GM19438 (cell line): ENCODE data around the gene C2CD4C.
"Not testable (repeated sequence)": the region's sequence is repeated elsewhere in the genome, so short reads cannot be mapped to it uniquely, and the experiment has no call there.

Experiments used
- ATAC-seq: cut with Tn5 transposase; IDR thresholded peaks from one replicate; pipeline ENCODE4 v1.9.1; 2021; ENCODE audit warnings: low read depth; ENCODE audit not compliant: unreplicated experiment

C2CD4C gene

DNA sequence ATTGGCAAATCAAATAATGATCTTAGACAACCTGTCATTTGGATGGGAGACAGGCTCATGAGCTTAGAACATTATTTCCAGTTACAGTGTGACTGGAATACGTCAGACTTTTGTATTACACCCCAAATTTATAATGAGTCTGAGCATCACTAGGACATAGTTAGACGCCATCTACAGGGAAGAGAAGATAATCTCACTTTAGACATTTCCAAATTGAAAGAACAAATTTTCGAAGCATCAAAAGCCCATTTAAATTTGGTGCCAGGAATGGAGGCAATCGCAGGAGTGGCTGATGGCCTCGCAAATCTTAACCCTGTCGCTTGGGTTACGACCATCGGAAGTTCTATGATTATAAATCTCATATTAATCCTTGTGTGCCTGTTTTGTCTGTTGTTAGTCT is 22.8 kb downstream of the C2CD4C start:
- ATAC-seq: not testable (repeated sequence)

DNA sequence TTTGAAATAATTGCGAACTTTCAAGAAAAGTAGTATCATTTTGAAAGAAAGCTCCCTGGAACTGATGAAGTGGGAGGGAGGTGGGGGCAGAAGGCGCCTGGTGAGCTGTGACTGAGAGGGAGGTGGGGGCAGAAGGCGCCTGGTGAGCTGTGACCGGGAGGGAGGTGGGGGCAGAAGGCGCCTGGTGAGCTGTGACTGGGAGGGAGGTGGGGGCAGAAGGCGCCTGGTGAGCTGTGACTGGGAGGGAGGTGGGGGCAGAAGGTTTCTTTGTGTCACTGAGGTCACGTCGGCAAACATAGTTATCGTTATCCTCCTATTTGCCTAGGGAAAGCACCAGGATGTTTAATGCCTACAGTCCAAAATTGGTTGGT is 24.2 kb downstream of the C2CD4C start:
- no peak for ATAC-seq

DNA sequence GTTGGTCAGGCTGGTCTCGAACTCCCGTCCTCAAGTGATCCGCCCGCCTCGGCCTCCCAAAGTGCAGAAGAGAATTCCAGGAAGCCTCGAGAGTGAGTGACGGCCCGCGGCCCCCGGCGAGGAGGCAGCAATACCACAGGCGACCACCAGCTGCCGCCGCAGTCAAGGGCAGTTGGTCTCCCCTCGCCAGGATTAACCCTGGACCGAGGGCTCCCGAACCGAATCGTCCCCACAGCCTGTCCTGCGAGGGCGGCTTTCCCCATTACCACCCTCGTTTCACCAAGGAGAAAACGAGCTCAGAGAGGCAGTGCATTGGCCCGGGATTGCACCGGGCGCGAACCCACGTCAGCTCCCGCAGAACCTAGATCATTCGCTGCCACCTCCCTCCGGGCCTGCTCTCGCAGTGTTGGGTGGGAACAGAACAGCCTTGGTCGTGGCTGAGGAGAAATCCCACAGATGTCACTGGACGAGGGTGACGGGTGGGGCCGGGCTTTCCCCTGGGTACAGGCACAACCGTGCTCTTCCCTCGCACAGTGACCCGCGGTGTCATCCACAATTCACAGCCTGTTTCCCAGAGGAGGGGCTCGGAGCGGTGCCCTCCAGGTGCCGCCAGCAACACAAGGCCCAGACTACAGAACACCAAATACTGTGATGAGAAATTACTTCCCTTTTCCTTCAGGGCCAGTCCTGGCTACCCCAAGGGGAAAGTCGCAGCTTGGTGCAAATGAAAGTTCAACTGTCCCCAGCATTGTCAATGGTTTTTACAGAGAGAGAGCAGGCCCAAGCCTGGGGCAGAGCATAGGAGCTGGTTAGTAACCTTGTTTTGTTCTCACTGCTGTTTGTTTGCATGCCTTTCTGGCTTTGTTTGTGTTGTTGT is 24.8 kb downstream of the C2CD4C start:
- no peak for ATAC-seq

GRCh38 chr19:383040-383439 is 25.9 kb downstream of the C2CD4C start:
- ATAC-seq: no peak

DNA sequence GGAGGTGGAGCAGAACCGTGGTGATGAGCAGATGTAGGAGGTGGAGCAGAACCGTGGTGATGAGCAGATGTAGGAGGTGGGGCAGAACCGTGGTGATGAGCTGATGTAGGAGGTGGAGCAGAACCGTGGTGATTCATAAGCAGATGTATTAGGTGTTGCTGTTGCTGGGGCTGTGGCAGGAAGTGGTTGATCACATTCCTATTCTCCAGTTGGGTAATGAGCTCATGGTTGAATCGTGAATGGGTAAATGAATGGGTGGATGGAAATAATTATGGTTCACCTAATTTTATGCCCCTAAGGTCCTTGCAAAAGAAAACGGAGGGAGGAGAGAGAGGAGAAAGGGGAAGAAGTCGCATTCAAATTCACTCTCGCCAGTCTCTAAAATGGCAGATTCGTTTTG is 26.4 kb downstream of the C2CD4C start:
- ATAC-seq: not testable (repeated sequence)

DNA sequence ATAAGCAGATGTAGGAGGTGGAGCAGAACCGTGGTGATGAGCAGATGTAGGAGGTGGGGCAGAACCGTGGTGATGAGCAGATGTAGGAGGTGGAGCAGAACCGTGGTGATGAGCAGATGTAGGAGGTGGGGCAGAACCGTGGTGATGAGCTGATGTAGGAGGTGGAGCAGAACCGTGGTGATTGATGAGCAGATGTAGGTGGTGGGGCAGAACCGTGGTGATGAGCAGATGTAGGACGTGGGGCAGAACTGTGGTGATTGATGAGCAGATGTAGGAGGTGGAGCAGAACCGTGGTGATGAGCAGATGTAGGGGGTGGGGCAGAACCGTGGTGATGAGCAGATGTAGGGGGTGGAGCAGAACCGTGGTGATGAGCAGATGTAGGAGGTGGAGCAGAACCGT is 27.0 kb downstream of the C2CD4C start:
- not testable (repeated sequence) for ATAC-seq

DNA sequence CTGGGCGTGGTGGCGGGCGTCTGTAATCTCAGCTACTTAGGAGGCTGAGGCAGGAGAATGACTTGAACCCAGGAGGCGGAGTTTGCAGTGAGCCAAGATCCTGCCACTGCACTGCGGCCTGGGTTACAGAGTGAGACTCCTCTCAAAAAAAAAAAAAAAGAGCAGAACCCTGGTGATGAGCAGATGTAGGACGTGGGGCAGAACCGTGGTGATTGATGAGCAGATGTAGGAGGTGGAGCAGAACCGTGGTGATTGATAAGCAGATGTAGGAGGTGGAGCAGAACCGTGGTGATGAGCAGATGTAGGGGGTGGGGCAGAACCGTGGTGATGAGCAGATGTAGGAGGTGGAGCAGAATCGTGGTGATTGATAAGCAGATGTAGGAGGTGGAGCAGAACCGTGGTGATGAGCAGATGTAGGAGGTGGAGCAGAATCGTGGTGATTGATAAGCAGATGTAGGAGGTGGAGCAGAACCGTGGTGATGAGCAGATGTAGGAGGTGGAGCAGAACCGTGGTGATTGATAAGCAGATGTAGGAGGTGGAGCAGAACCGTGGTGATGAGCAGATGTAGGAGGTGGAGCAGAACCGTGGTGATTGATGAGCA is 28.2 kb downstream of the C2CD4C start:
- ATAC-seq: not testable (repeated sequence)

GRCh38 chr19:379796-380195 is 29.2 kb downstream of the C2CD4C start:
- ATAC-seq: no peak

GRCh38 chr19:378706-379105 is 30.2 kb downstream of the C2CD4C start:
- ATAC-seq: no peak

- ATAC-seq: no peak
These were observed 31.0 kb downstream of the C2CD4C start for GRCh38 chr19:377801-378581.

- ATAC-seq: no peak
These were observed 32.9 kb downstream of the C2CD4C start for GRCh38 chr19:376111-376470.

DNA sequence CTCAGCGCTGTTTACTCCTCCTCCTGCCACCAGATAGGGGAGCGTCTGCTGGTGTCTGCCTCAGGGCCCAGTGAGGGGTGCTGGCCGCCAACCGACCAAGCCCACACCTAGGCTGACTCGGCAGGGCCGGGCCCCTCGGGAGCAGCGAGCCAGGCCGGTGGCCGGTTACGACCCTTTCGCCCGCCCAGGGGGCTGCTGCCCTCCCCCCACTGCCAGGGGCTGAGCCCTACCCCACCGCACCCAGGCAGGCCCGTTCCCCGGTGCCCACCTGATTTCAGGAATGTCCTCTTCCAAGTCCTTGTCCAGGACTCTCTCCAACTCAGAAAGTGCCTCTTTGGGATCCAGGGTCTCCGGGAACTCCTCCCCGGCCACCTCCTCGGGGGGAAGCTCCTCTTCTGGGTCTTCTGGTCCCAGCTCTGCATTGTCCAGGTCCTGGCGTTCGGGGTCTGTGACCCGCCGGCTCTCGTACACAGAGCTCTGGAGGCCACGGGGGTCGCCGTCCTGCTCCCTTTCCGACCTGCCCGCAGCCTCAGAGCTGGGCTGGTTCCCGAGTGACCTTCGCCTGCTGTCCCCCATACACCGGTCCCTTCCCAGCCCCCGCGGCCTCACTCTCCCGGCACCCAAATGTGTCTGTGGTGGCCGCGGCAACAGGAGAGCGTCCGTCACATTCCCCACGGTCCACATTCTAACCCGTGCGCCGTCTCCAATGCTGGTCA is 33.4 kb downstream of the C2CD4C start:
- ATAC-seq: no peak

GRCh38 chr19:374886-375235 is 34.1 kb downstream of the C2CD4C start:
- no peak for ATAC-seq

DNA sequence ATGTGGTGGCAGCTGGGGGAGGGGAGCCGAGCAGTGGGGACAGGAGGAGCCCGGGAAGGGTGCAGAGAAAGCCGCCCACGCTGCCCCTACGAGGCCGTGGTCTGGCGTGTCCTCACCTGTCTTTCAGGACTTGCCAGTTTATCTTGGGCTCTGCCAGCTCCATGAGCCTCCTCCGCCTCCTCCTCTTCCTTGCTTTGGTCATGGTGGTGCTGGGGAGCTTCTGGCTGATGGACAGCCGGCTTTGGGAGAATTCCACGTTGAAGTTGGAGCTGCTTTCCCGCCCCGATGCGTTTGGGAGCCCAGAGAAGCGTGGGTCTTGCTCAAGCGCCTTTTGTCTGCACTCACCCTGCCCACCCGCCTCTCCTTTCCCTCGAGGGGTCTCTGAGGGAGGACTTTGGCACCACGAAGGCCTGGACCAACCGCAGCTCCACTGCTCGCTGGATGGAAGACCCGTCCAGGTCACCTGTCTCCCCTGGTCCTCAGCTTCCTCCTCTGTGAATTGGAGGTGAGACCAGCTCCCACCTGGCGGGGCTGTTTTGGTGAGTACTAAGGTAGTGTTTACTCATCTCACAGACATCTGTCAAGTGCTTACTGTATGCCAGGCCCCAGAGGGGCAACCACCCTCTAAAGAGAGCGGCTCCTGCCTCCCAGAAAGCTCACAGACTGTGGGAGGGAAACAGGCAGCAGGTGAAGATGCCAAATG is 34.6 kb downstream of the C2CD4C start:
- ATAC-seq: no peak

DNA sequence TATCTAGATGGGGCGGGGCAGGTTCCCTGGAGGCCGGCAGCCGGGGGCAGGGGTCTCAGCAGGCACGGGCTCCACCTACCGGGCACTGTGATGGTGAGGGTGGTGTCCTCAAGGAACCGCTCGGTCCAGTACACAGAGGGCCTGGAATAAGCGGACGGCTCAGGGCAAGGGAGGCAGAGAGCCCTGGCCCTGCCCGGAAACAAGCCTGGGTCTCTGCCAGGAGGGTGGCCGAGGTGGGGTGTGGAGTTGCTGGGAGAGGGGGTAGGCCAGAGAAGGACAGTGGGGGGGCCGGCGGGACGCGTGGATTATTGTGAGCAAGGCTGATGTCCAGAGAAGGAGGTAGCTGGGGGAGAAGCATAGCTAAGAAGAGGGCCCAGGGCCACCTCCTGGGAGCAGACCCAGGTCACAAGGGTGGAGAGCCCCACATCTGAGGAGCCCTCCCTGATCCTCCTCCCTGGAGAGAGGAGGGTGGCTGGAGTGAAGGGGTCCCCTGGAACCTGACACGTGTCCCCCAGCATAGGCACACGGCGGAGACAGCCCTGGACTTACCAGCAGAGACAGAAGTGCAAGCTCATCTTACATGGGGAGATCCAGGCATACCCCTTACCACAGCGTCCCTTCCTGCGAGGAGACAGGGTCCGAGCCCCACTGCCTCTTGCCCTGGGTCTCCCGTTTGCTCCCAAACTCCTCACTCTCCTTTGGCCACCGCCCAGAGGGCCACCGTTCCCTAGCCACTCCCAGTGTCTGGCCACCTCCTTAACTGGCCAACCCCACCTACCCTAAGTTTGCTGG is 35.4 kb downstream of the C2CD4C start:
- ATAC-seq: no peak

DNA sequence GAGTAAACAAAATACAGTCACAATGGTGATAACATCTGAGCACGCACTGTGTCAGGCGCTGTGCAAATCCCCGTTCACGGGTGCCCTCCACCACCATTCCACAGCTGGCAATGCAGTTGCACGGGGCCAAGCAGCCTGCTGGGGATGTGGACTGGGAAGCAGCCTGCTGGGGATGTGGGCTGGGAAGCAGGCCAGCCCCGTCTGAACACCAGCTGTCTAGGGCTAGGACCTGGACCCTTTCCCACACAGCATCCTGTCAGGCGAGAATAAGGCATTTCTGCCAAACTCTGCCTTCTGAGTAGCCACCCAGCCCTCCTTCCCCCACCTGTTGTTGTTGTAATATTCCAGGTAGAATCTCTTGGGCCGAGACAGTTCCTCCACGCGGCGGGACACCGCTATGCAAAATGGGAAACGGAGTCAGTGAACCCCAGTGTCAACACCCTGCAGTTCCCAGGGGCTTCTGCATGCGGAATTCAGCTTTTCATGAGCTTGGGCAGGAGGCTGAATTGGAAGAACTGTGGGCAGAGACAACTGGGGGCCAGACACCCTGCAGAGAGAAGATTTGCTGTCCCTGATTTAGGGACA is 36.5 kb downstream of the C2CD4C start:
- no peak for ATAC-seq

- ATAC-seq: no peak
These were observed 37.3 kb downstream of the C2CD4C start for GRCh38 chr19:371501-372168.

- ATAC-seq: no peak
These were observed 38.2 kb downstream of the C2CD4C start for GRCh38 chr19:370641-371330.
